Neural crest cell (in vitro differentiated cells): Measurements from ENCODE around the gene SLC6A19. TPM values are rescaled to one million over a fixed set of nuclear protein-coding genes. Genes with fewer than 3 reads are reported as not detected.

Experiments used
- DNase-seq: peaks from one replicate; pipeline ENCODE4 v3.0.0; 2021; ENCODE audit warnings: low read depth, mixed read lengths, low spot score
- H3K27ac Mint-ChIP-seq: one replicate; pipeline ENCODE4 v1.8.0; 2021; ENCODE audit warnings: mild to moderate bottlenecking, mixed read lengths; ENCODE audit not compliant: unreplicated experiment
- H3K27me3 Mint-ChIP-seq: 2 replicates; pipeline ENCODE4 v1.8.0; 2021; ENCODE audit warnings: low read depth, mild to moderate bottlenecking, mixed read lengths
- H3K36me3 Mint-ChIP-seq: 2 replicates; pipeline ENCODE4 v1.8.0; 2021; ENCODE audit warnings: low read depth, mild to moderate bottlenecking, mixed read lengths
- H3K4me1 Mint-ChIP-seq: 2 replicates; pipeline ENCODE4 v1.8.0; 2021; ENCODE audit warnings: mixed read lengths
- H3K4me3 Mint-ChIP-seq: one replicate; pipeline ENCODE4 v1.8.0; 2021; ENCODE audit warnings: mild to moderate bottlenecking, mixed read lengths
- H3K9me3 Mint-ChIP-seq: 2 replicates; pipeline ENCODE4 v1.8.0; 2021; ENCODE audit warnings: mixed read lengths
- total RNA-seq: library from RNA; stranded (reverse); gene quantifications from 2 replicates; pipeline ENCODE4 v1.2.1, GENCODE V29; 2021
- TF ChIP-seq, protein P1 (sequence below): fragments of 200-600 bp; sonication (generic); conservative IDR thresholded peaks from 2 replicates; pipeline ENCODE4 v1.5.0; 2021; ENCODE audit warnings: antibody characterized with exemption, mild to moderate bottlenecking

Gene SLC6A19
- total RNA-seq, 1 donor from 2014 or later, result not detected

DNA sequence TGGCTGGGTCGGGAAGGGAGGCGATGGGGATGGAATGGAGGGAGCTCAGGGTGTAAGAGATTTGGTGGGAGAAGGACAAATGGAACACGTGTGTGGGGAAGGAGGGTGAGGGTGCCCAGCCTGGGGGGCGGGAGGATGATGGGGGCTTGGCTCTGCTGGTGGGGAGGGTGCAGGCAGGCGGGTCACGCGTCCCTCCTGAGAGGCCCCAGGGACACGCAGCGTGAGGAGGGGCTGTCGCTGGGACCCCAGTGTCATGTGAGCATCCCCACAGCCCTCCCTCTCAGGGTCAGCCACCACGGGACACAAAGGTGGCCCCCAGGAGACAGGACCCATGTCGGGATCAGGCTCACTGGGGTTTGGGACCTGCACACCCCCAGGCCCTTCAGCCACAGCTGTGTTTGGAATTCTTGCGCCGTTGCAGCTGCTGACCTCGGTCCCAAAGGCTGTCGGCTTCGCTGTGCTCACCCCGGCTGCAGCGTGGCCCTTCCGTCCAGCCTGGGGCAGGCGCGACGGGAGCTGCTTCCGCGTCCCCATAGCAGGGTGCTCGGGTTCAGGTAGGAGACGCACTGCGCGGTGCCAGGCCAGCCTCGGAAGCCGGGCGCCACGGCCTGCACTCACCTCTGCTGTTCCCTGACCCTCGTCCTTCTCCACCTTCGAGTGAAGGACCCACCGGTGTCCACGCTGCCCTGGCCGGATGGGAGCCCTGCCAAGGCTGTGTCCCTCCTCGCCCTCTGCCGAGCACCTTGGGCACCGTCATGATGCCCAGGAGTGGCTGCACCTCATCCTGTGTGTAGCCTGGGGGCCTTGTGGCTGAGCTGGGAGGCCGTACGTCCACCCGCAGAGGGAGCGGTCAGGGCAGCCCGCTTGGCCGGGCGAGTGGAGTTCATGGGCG lies 5.4 kb downstream of the SLC6A19 start:
- H3K9me3 Mint-ChIP-seq, result no peaks in the 10 kb centered on the region
- no peak overlapping the region for H3K4me3 Mint-ChIP-seq
- peak overlapping the region; percentile 57 for H3K27ac Mint-ChIP-seq
- TF ChIP-seq, protein P1, sequence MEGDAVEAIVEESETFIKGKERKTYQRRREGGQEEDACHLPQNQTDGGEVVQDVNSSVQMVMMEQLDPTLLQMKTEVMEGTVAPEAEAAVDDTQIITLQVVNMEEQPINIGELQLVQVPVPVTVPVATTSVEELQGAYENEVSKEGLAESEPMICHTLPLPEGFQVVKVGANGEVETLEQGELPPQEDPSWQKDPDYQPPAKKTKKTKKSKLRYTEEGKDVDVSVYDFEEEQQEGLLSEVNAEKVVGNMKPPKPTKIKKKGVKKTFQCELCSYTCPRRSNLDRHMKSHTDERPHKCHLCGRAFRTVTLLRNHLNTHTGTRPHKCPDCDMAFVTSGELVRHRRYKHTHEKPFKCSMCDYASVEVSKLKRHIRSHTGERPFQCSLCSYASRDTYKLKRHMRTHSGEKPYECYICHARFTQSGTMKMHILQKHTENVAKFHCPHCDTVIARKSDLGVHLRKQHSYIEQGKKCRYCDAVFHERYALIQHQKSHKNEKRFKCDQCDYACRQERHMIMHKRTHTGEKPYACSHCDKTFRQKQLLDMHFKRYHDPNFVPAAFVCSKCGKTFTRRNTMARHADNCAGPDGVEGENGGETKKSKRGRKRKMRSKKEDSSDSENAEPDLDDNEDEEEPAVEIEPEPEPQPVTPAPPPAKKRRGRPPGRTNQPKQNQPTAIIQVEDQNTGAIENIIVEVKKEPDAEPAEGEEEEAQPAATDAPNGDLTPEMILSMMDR, result no peak
- no peaks in the 10 kb centered on the region for H3K36me3 Mint-ChIP-seq
- DNase-seq, result no peak
- H3K27me3 Mint-ChIP-seq, result peaks cover 8% of the 10 kb centered on the region
- H3K4me1 Mint-ChIP-seq, result peaks cover 8% of the 10 kb centered on the region

DNA sequence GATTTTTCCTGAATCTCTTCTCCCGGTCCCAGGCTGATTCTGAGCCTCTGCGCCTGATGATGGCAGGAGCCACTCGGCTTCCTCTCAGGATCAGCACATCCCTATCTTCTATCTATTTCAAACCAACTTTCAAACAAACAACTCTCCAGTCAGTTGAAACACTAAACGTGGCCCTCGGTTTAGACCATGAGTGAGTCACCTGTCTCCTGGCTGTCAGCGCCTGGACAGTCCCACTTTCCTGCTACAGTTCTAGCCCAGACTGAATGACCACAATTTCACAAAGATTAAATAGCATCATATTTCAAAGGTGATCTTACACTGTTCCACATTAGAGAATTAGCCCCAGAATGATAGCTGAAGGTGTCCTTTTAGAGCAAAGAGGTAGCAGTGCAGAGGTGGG lies 6.2 kb downstream of the SLC6A19 start:
- no peak for DNase-seq
- Mint-ChIP-seq H3K27ac (no peak overlapping the region), H3K27me3 (peaks cover 8% of the 10 kb centered on the region), H3K4me1 (peaks cover 8% of the 10 kb centered on the region), H3K9me3 (no peaks in the 10 kb centered on the region), H3K36me3 (no peaks in the 10 kb centered on the region), H3K4me3 (no peak overlapping the region)
- TF ChIP-seq, protein P1, result no peak

DNA sequence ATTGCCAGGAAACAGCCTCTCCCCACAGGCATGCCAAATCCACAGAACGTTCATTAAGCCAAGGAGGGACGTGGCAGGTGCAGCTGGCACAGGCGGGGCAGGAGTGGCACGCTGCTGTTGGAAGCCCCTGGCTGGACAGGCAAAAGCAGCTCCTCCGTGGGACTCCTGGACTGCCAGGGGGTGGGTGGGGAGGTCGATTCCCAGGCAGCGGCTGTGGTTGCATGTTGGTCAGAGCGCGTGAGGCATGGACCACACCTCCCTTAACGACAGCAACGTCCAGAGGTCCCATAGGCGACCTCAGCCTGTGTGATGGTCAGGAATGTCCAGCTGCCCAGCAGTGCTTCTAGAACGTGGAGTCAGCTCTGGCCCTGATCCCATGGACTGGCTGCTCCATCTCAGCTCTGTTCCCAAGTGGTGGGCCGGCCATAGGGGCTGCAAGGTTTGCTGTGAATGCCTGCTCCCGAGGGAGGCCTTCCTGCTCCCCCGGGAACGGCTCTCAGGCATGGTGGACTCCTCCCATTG lies 6.9 kb downstream of the SLC6A19 start:
- Mint-ChIP-seq H3K27me3 (peaks cover 8% of the 10 kb centered on the region), H3K4me3 (no peak overlapping the region), H3K27ac (no peak overlapping the region), H3K9me3 (no peaks in the 10 kb centered on the region), H3K4me1 (peaks cover 8% of the 10 kb centered on the region), H3K36me3 (no peaks in the 10 kb centered on the region)
- TF ChIP-seq, protein P1, result no peak
- no peak for DNase-seq

DNA sequence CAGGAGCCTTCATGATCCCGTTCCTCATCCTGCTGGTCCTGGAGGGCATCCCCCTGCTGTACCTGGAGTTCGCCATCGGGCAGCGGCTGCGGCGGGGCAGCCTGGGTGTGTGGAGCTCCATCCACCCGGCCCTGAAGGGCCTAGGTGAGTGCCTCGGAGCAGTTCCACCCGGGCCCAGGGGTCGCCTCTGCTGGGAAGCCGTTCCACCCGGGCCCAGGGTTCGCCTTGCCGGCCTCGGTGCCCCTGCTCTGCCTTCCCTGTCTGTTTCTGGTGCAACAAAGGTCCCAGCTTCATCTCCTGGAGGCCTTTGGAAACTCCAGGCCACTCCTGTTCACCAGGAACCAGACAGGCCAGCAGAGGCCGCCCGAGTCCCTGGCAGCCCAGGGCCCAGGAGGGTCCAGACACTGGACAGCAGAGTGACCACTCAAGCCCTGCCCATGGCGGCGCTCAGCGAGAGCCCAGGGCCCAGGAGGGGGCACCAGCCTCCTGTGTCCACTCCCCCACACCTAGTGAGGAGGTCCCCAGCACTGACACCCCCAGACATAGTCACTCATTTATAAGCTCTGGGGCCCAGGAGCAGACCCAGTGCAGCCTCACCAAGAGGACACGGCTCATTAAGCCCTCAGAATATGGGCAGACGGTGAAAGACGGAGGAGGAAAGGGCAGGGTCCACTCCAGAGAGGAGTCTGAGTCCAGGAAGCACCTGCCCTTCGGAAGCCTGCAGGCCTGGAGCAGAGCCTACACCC lies 7.5 kb downstream of the SLC6A19 start:
- peak; percentile 45 for DNase-seq

DNA sequence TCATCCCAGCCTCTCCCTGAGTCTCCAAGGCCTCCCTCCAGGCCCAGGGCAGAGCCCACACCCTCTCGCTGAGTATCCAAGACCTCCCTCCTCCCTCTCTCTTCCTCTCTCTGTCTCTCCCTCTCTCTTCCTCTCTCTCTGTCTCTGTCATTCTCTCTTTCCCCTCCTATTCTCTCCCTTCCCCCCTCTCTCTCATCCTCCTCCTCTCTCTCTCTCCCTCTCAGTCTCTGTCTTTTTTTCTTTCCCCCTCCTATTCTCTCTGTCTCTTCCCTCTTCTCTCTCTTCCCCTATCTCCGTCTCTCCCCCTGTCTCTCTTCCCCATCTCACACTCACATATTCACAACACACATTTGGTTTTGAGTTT lies 8.1 kb downstream of the SLC6A19 start:
- H3K9me3 Mint-ChIP-seq, result no peaks in the 10 kb centered on the region
- no peak for DNase-seq
- H3K27me3 Mint-ChIP-seq, result peaks cover 8% of the 10 kb centered on the region
- peaks cover 8% of the 10 kb centered on the region for H3K4me1 Mint-ChIP-seq
- no peak overlapping the region for H3K27ac Mint-ChIP-seq
- TF ChIP-seq, protein P1, result no peak
- H3K36me3 Mint-ChIP-seq, result no peaks in the 10 kb centered on the region
- H3K4me3 Mint-ChIP-seq, result no peak overlapping the region

More for the DNA sequence above, 7.5 kb downstream of the SLC6A19 start:
- Mint-ChIP-seq H3K4me1 (peaks cover 8% of the 10 kb centered on the region), H3K27ac (no peak overlapping the region), H3K4me3 (no peak overlapping the region), H3K36me3 (no peaks in the 10 kb centered on the region), H3K27me3 (peaks cover 8% of the 10 kb centered on the region), H3K9me3 (no peaks in the 10 kb centered on the region)
- TF ChIP-seq, protein P1, result peak; percentile 37
